ENCODE measurements around the gene MAPRE2. TPM values are rescaled to one million over a fixed set of nuclear protein-coding genes. Genes with fewer than 3 reads are reported as not detected.

MAPRE2 gene
- total and polyA plus RNA-seq, 9 donors = 16.2 to 59.9 (median 27.8) TPM

- intact Hi-C loops (cut with DNase I) = no loop called here
- 20 to 27% (median 20%) methylated on average over 4 of the region's 4 CpGs for WGBS, 3 donors
- Histone ChIP-seq H3K9me3 (no peaks in the 10 kb centered on the region), H3K4me1 (ENCODE audit: insufficient read depth) (peaks cover 6% of the 10 kb centered on the region), H3K36me3 (no peaks in the 10 kb centered on the region), H3K27me3 (no peaks in the 10 kb centered on the region), H3K27ac (peak overlapping the region in 1 of 2 donors; percentile 26), H3K4me3 (no peak overlapping the region)
- no peak for TF ChIP-seq EP300 (IDR thresholded peaks at IDR 0.05)
- TF ChIP-seq CTCF (IDR thresholded peaks at IDR 0.05) = no peak
- no peak for TF ChIP-seq POLR2A (IDR thresholded peaks at IDR 0.05)
- no peak for DNase-seq
Observed at GRCh38 chr18:35045121-35045520, 3.9 kb downstream of the MAPRE2 start.

GRCh38 chr18:35045806-35046205 is 4.6 kb downstream of the MAPRE2 start:
- no peak for DNase-seq
- Histone ChIP-seq H3K27ac (peak overlapping the region in 1 of 2 donors; percentile 26), H3K4me1 (ENCODE audit: insufficient read depth) (peaks cover 8% of the 10 kb centered on the region), H3K9me3 (no peaks in the 10 kb centered on the region), H3K27me3 (no peaks in the 10 kb centered on the region), H3K4me3 (no peak overlapping the region), H3K36me3 (no peaks in the 10 kb centered on the region)
- intact Hi-C loops (cut with DNase I) = no loop called here
- TF ChIP-seq POLR2A (IDR thresholded peaks at IDR 0.05) (no peak), CTCF (IDR thresholded peaks at IDR 0.05) (no peak), EP300 (IDR thresholded peaks at IDR 0.05) (no peak)
- 7 to 17% (median 14%) methylated on average over 2 of the region's 2 CpGs for WGBS, 3 donors

- intact Hi-C loops (cut with DNase I) = no loop called here
- WGBS, 3 donors = 95 to 97% (median 96%) methylated on average over 4 of the region's 4 CpGs
- H3K27me3 ChIP-seq = no peaks in the 10 kb centered on the region
- no peak for DNase-seq
- no peak overlapping the region for H3K27ac ChIP-seq
- peaks cover 13% of the 10 kb centered on the region for H3K4me1 ChIP-seq (ENCODE audit: insufficient read depth)
- H3K4me3 ChIP-seq = no peak overlapping the region
- H3K9me3 ChIP-seq = no peaks in the 10 kb centered on the region
- TF ChIP-seq CTCF (IDR thresholded peaks at IDR 0.05) (no peak), POLR2A (IDR thresholded peaks at IDR 0.05) (no peak), EP300 (IDR thresholded peaks at IDR 0.05) (no peak)
- no peaks in the 10 kb centered on the region for H3K36me3 ChIP-seq
Observed at GRCh38 chr18:35047697-35048292, 6.6 kb downstream of the MAPRE2 start.

- WGBS, 3 donors = 61 to 68% (median 66%) methylated on average over 8 of the region's 8 CpGs
- no peaks in the 10 kb centered on the region for H3K27me3 ChIP-seq
- peaks cover 13% of the 10 kb centered on the region for H3K4me1 ChIP-seq (ENCODE audit: insufficient read depth)
- H3K4me3 ChIP-seq = no peak overlapping the region
- no peak for DNase-seq
- no peaks in the 10 kb centered on the region for H3K36me3 ChIP-seq
- intact Hi-C loops (cut with DNase I) = no loop called here
- no peaks in the 10 kb centered on the region for H3K9me3 ChIP-seq
- no peak for TF ChIP-seq EP300 (IDR thresholded peaks at IDR 0.05)
- TF ChIP-seq CTCF (IDR thresholded peaks at IDR 0.05) = no peak
- no peak for TF ChIP-seq POLR2A (IDR thresholded peaks at IDR 0.05)
- no peak overlapping the region for H3K27ac ChIP-seq
Observed at GRCh38 chr18:35049111-35050027, 8.2 kb downstream of the MAPRE2 start.
